Activated T-cell treated with anti-CD3 and anti-CD28 coated beads for 1 hour (primary cell): ENCODE data around the gene CD3D.
"Not testable (repeated sequence)": the region's sequence is repeated elsewhere in the genome, so short reads cannot be mapped to it uniquely, and the experiment has no call there.

Source experiments
- DNase-seq: peaks from one replicate; pipeline ENCODE4 v3.0.0-alpha.2; 2020; ENCODE audit warnings: low read depth

CD3D gene

DNA sequence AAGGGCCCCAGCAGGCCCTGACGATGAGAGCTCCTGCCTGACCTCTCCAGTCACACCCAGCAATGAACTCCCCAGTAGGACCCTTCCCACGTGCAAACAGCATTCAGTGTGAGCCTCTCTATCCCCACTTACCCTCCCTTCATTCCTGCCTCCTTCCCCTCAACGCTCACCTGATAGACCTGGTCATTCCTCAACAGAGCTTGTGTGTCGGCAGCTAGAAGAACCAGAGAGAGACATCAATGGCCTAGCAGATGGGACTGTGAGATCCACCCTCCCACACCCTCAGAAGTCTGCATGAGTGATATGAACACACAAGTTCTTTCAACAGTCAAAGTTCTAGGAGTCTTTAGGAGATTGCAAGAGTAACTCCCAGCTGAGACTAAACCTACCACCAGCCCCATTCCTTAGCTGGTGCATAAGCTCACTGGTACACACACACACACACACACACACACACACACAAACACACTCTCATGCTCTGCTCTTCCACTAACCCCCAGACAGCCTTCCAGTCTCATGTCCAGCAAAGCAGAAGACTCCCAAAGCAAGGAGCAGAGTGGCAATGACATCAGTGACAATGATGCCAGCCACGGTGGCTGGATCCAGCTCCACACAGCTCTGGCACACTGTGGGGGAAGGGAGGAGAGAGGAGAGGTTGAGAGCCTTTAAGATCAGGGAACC, 3.1 kb downstream of the CD3D start:
- no peak for DNase-seq

DNA sequence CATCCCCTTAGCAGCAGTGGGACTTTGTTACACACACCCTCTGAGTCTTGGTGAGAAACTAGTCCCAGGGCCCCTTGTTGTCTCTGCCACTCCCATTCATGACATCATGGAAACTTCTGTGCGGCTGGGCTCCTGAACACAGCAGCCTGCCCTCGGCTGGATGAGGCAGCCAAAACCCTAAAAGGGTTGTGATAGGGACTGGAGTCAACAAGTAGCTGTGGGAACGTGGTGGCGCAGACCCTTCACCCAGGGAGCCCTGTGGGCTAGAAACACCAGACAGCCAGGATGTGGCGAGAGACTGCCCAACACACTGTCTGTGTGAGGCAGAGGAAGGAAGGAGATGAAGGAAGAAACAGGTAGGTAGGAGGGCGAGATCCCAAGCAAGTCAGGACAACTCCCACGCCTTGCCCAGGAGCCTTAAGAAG, 3.9 kb downstream of the CD3D start:
- DNase-seq: peak; percentile 78

DNA sequence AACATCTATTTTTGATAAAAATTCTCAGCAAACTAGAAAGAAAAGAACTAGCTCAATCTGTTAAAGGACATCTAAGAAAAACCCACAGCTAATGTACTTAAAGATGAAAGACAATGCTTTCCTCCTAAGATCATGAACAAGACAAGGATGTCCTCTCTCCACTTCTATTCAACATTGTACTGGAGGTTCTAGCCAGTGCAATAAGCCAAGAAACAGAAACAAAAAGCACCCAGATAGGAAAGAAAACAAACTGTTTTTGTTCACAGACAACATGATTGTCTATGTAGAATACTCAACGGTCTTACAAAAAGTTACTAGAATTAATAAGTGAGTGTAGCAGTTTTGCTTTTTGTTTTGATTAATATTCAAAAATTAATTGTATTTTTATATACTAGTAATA, 7.8 kb downstream of the CD3D start:
- DNase-seq: no peak

DNA sequence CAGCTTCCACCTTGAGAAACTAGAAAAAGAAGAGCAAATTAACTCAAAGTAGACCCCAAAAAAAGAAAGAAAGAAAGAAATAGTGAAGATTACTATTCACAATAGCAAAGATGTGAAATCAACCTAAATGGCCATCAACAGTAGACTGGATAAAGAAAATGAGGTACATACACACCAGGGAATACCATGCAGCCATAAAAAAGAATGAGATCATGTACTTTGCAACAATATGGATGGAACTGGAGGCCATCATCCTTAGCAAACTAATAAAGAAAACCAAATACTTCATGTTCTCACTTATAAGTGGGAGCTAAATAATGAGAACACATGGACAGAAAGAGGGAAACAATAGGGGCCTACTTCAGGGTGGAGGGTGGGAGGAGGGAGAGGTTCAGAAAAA, 13.8 kb downstream of the CD3D start:
- DNase-seq: no peak

DNA sequence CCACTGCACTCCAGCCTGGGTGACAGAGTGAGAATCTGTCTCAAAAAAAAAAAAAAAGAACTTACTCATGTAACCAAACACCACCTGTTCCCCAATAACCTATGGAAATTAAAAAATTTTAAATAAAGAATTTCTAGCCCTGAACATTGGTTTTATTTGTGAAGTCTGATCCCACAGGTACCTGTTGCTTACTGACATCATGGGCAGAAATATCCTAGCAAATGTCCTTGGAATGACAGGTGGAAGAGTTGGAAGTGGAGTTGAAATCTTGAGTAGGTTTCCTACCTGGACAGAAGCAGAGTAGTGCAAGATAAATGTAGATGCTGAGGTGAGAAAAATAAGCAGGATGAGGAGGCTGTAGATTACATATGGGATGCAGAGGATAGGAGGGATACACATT, 17.2 kb downstream of the CD3D start:
- DNase-seq: no peak

DNA sequence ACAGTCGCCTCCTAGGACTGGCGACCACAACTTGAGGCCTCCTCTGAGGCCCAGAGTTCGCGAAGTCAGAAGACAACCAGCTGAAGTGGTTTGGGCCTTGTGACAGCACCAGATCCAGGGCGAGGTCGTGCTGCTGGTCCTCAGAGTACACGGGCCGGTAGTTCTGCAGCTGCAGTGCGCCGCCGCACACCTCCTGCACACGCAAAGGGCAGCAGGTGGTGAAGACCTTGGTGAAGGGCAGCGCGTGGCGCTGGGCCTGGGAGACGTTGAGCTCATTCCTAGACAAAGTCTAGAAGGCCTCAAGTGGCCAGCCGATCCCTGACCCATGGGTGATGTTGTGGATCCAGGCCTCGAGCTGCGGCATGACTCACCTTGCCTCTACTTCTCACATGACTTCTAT, 19.8 kb downstream of the CD3D start:
- no peak for DNase-seq

DNA sequence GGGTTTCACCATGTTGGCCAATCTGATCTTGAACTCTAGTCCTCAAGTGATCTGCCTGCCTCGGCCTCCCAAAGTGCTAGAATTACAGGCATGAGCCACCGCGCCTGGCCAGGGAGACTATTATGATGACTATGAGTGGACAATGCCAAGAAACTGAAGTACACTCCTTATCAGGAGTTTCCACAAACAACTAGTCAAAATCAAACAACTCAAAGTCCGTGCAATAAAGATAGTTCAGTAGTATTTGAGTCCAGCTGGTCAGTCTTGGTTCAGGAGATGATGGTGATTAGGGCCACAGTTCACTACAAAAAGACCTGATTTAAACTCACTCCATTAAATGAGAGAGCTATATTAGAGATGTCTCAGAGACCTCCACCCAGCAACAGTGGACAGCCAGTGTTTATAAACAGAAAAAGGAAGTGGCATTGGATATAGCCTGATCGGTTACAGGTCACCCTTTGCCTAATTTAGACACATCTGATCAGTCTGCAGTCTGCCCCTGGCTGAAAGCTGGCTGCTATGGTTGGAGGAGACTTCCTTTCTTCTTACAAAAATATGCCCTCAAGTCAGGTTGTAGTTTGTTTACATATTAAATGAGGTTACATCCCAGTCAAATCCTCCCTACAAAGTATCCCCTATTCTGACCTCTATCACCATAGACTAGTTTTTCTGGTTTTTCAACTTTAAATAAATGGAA, 21.0 kb downstream of the CD3D start:
- no peak for DNase-seq

DNA sequence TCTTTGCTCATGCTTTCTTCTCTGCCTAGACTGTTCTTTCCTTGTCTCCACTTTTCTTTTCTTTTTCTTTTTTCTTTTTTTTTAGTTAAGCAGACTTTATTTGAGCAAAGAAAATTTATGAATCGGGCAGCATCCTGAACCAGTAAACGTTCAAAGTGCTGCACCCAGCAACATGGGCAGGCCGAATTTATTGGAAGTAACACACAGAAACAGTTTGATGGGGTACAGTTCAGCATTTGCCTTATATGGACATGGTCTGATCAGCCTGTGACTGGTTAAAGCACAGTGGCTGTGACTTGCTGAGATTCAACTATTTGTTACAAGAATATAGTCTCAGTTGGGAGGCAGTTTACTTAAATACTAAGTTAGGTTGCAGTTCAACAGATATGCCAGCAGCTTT, 22.0 kb downstream of the CD3D start:
- DNase-seq: no peak

DNA sequence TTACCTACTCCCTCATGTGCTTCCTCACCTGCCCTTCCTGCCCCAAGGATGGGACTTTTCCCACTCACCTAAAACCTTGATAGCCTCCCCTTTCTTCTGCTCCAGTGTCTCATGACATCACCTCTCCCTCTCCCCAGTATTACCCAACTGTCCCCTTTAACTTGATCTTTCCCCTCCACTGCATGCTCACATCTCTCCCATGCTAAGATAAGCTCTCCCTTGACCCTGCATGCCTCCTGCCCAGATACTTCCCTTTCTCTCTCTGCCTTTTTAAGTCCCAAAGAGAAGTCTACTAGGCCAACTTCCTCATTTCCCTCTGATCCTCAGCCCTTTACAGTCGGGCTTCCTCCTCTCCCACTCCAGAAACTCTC, 23.2 kb downstream of the CD3D start:
- no peak for DNase-seq

DNA sequence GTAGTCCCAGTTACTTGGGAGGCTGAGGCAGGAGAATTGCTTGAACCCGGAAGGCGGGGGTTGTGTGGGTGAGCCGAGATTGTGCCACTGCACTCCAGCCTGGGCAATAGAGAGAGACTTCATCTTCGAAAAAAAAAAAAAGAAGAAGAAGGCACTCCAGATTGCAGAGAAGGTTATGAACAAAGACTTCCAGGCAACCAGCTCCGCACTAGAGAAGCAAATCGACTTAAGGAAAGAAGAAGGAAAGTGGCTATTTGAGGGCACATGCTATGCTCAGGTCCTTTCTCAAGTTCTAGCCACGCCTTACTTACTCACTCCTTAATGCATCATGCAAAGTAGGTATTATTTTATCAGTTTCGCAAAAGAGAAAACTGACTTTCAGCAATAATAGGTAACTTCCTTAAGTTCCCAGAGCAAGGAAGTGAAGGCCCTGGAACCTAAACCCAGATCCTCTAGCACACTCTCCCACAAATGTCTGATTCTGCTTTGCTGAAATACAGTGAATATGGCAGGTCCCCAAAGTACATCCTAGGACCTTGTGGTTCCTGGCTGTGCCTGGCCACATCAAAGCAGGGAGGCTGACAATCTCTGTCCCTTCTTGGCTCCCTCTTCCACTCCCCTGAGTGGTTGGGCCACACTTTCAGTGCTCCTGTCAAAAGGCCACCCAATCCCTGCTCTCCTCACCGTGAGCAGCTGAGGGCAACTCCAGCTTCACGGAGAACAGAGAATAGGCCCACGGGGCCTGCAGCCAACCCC, 23.7 kb downstream of the CD3D start:
- DNase-seq: no peak

DNA sequence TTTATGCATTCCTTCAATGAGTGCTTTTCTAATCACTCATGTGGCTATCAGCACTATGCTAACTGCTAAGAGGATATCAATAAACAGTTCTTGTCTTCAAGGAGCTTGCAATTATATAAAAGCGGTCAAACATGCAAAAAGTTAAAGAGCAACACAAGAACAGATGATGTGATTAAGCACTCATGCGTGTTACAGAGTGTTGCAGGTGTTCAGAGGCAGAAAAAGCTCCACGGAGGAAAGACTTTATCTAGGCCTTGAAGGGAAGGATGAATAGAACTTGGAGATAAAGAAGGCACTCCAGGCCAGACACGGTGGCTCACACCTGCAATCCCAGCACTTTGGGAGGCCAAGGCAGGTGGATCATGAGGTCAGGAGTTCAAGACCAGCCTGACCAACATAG, 24.4 kb downstream of the CD3D start:
- no peak for DNase-seq

DNA sequence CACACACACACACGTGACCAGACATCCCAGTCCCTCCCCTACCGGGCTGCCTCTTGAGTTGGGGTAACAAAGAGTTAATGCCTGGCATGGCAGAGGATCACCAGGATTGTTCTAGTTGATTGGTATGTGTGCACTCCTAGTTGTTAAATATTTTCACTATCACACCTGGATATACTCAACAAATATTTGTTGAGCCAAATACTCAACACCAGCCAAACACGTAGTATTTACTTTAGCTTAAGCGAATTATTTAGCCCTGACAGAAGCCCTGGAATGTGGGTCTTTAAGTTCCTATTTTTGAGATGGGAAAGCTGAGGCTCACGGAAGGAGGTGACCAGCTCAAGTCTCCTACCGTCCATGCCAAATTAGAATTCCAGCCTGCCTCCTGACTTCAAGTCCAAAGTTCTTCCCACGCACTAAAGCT, 27.5 kb downstream of the CD3D start:
- DNase-seq: no peak

DNA sequence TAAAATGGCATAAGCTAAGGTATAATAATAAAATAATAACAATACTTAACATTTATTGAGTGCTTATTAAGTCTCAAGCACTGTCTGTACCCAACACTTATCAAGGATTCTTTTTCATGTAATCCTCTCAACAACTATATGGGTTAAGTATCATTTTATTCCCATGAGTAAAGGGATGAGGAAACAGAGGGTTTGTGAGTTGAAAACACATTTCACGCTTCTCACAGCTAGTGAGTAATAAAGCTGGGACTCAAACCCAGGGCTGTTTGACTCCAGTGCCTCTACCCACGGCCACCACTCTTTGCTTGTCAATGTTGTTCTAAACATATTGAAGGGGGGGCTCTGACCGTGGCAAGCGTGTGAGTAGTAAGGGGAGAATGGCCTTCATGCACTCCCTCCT, 29.3 kb downstream of the CD3D start:
- no peak for DNase-seq

DNA sequence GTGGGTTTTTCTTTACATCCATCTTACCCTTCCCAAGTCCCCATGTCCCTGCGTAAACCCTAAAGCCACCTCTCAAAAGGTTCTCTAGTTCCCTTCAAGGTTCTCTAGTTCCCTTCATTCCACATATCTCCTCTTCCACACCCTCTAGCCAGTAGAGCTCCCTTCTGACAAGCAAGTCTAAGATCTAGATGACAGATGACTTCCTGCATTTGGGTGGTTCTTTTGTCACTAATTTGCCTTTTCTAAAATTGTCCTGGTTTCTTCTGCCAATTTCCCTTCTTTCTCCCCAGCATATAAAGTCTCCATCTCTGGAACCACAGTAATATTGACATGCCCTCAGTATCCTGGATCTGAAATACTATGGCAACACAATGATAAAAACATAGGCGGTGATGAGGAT, 30.2 kb downstream of the CD3D start:
- DNase-seq: no peak

DNA sequence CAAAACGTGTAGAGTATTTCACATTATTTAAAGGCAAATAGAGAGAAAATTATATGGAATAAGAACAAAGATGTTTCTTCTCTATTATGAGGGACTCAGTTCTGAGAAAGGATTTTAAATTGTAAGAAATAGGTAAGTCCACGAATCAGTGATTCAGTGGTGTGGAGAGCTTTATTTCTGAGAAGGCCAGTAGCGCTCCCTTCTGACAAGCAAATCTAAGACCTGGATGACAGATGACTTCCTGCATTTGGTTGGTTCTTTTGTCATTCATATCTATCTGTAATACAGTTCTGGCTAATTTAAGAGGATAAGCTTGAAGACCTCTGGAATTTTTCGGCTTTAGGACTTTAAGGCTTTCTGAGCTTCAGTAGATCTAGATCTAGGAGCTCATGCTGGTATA, 31.0 kb downstream of the CD3D start:
- DNase-seq: no peak

DNA sequence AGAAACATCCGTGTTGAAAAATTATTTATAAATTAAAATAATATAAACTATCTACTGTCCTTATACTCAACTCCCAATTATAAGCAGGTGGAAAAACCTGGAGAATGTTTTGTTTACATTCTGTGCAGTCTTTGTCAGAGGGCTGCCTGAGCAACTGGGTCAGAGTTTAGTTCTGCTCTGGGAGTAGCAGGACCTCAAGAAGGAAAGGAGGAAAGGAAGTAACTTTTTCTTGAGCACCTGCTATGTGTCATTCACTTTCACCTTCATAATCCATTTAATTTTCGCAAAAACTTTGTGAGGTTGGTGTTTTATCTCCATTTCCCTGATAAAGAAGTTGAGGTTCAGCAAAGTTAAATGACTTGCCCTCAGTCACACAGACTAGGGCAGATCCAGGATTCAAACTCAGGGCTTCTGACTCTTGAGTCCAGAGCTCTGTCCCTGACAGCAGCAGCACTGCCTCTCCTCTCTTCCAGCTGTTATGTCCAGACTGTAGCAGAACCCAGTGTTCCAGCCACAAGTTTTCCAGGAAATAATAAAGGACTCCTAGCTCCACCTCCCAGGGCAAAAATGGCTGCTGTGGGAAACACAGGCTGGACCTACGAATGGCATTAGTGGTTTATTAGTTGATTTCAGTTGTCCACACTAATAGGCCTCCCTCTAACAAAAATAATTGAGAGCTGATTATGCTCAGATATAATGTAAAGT, 31.6 kb downstream of the CD3D start:
- no peak for DNase-seq

DNA sequence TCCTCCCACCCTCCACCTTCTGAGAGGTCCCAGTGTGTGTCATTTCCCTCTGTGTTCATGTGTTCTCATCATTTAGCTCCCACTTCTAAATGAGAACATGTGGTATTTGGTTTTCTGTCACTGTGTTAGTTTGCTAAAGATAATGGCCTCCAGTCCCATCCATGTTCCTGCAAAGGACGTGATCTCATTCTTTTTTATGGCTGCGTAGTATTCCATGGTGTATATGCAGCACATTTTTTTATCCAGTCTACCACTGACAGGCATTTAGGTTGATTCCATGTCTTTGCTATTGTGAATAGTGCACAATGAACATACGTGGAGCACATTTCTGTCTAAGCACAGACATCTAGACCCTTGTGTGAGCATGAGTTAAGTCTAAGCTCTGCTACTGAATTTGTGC, 32.2 kb downstream of the CD3D start:
- DNase-seq: no peak

DNA sequence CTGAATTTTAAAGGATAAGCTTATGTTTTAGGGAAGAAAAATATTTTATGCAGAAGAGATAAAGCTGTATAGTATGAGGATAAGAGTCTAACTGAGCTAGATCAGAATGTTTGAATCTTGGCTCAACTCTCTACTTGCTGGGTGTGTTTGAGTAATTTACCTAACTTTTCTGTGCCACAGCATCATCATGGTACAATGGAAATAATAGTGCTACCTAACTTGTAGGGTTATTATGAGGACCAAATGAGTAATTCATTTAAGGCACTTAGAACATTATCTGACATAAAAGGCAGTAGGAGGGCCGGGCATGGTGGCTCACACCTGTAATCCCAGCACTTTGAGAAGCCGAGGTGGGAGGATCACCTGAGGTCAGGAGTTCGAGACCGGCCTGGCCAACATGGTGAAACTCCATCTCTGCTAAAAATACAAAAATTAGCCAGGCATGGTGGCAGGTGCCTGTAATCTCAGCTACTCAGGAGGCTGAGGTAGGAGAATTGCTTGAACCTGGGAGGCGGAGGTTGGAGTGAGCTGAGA, 33.4 kb downstream of the CD3D start:
- DNase-seq: not testable (repeated sequence)

DNA sequence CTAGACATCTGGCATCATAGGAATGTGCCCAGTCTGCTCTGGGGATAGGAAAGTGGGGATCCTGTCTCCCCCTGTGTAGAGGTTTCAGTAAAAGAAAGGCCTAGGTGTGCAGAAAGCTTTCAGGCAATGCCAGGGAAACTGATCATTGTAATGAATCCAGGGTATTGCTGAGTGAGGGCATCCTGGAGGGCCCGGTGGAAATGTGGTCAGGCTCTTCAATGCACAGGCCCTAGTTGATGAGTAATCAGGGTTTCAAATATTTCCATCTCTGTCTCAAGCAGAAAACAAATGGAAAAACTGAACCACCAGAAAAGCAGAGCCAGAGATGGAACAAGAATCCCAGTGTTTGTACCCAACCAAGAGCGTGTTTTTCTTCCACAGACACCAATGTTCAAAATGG, 35.9 kb downstream of the CD3D start:
- peak; percentile 32 for DNase-seq

DNA sequence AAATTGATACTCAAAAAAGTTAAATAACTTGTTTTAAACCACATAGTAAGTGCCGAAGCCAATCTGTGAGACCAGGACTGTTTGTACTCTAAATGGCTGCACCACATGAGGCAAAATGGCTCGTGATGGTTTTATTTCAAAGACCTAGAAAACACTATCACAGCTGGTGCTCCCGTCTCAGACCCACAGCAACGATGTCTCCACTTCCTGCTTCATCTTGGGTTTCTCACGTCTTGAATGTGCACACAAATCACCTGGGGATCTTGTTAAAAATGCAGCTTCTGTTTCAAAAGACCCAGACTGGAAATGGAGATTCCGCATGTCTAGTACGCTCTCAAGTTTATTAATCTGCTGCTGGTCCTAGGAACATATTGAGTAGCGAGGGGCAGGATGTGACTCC, 36.8 kb downstream of the CD3D start:
- peak; percentile 27 for DNase-seq

DNA sequence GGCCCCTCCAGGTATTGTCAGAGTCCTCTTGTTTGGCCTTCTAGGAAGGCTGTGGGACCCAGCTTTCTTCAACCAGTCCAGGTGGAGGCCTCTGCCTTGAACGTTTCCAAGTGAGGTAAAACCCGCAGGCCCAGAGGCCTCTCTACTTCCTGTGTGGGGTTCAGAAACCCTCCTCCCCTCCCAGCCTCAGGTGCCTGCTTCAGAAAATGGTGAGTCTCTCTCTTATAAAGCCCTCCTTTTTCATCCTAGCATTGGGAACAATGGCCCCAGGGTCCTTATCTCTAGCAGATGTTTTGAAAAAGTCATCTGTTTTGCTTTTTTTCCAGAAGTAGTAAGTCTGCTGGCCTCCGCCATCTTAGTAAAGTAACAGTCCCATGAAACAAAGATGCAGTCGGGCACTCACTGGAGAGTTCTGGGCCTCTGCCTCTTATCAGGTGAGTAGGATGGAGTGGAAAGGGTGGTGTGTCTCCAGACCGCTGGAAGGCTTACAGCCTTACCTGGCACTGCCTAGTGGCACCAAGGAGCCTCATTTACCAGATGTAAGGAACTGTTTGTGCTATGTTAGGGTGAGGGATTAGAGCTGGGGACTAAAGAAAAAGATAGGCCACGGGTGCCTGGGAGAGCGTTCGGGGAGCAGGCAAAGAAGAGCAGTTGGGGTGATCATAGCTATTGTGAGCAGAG, 37.8 kb downstream of the CD3D start, which contains the start of gene CD3E:
TSS of gene CD3E (plus strand) at position 163 of the 681 bp plus-strand sequence. CDS start at position 386, 223 bp downstream.
- DNase-seq: peak; percentile 51

DNA sequence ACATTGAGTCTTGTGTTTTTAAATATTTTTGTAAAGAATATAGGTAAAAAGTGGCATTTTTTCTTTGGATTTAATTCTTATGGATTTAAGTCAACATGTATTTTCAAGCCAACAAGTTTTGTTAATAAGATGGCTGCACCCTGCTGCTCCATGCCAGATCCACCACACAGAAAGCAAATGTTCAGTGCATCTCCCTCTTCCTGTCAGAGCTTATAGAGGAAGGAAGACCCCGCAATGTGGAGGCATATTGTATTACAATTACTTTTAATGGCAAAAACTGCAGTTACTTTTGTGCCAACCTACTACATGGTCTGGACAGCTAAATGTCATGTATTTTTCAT, 38.3 kb downstream of the CD3D start:
- no peak for DNase-seq
